IPS-11a (cell line): ENCODE measurements around the gene TCFL5.
A peak's percentile ranks its signal among the peaks of the same experiment; 100 is the strongest.

Experiments
- H3K4me3 ChIP-seq: one replicate; pipeline ENCODE4 v1.5.1; 2013; ENCODE audit warnings: low read depth, low read length, control low read depth

TCFL5 gene

DNA sequence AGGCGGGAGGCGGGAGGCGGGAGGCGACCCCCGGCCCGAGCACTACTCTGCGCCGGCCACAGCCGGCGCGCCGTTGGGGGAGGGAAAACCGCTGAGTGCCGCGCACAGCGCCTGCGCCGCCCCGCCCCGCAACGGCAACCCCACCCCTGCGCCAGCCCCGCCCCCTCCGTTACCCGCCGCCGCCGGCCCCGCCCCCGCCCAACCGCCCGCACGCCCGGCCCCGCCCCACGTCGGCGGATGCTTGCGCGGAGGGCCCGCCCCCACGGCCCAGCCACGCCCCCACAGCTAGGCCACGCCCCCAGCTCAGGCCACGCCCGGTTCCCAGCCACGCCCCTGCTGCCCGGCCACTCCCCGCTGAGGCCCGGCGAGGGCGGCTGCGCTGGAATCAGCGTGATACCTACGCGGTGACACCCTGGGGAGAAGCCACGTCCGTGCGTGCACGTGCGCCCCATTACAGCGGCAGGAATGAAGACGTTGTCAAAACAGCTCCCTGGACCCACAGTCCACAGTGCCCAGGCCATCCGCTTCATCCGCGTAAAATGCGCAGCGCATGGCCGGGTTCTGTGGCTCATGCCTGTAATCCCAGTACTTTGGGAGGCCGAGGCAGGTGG, at the start of gene TCFL5:
TCFL5 (minus strand) TSS at position 97 of the 611 bp plus-strand sequence. CDS start 152 bp downstream, outside the sequence.
- H3K4me3 ChIP-seq = peak within 1 kb of the TSS; percentile 55

GRCh38 chr20:62910777-62911497, 49.3 kb upstream of the TCFL5 start:
- no peak overlapping the region for H3K4me3 ChIP-seq

GRCh38 chr20:62910217-62910766, 48.7 kb upstream of the TCFL5 start:
- H3K4me3 ChIP-seq = no peak overlapping the region

DNA sequence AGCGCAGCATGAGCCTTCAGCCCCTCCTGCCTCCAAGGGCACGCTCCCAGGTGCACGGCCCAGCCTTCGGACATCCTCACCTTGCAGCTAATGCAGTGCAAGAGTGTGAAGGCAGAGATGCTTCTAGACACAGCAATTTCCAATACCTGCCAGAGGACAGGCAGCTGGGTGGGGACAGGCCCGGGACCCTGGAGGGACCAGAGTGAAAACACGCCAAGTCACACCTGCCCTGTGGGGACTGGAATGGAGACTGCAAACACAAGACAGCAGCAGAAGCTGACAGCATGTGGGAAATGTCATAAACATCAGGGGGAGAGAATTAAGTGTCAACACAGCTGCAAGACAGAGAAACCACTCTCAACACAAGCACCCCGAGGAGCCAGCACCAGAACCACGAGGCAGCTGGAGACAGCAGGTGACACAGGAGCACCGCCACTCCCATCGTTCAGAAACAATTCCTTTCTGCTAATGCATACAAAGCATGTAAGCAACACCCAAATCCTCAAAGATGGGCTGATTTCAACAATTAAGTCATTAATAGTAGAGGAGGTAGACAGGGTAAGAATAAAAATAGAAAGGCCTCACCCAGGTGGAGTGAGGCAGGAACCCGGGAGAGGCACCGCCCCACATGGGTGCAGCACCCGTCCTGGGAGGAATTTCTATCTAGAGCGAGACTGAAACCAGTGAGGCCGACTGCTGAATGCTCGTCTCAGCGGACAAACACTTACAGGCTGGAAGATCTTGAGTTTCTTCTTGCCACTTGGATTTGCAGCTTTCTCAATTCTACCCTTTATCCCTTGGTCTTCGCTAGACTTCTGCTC, 47.6 kb upstream of the TCFL5 start:
- H3K4me3 ChIP-seq = no peak overlapping the region

- H3K4me3 ChIP-seq = no peak overlapping the region
These were observed 46.0 kb upstream of the TCFL5 start for GRCh38 chr20:62907384-62908317.

DNA sequence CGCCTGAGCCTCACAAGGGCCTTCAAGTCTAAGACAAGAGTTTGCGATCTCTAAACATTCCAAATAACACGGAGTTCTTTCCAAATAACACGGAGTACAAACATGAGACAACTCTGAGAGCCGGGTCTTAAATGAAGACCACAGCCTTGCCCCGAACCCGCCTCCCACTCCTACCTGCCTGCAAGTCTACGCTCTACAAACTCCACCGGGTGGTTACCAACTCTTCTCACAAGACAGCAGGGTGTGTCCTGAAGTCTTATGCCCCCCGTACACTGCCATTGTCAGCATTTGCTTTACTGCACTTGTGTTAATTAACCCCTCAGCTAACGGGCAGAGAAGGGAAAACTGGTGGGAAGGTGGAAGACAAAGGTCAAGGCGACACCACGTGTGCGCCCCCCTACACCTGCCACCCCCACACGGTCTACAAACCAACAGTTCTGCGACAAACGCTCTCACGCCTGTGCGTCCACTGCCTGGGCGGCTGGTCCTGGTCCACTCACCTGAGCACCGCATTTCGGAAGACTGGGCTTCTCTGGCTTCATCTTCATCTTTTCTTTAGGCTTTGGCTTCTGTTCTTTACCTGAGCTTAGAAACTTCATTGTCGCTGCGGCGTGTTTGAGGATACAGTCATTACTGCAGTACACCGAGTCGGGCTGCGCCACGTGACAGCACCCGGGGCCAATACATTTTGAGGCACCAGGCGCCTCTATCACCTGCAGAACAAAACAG, 45.2 kb upstream of the TCFL5 start:
- H3K4me3 ChIP-seq = no peak overlapping the region

- no peak overlapping the region for H3K4me3 ChIP-seq
These were observed 44.6 kb upstream of the TCFL5 start for GRCh38 chr20:62906209-62906608.

DNA sequence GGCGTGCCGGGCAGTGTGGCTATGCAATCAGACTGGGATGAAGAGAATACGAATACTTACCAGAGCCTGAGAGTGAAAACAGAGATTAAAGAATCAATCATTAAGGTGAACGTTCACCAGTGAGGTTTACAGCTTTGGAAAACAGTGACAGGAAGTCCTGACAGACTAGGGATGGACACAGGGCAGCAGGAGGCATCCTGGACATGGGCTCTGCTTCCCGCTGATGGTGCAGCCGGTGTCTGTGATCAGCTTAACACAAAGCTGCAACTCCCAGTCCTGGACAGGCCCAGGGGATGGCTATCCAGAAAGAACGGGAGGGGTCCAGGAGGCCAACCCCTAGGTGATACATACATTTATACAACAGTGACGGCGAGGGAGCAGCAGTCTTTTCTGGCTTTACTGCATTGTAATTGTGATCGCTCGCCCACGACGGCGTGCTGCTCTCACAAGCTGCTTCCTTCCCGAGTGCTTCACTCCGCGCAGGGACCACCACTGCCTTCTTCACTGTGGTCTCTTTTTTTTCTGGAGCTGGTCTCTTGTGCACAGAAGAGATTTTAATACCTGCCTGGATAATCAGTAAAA, 44.0 kb upstream of the TCFL5 start:
- H3K4me3 ChIP-seq = no peak overlapping the region

DNA sequence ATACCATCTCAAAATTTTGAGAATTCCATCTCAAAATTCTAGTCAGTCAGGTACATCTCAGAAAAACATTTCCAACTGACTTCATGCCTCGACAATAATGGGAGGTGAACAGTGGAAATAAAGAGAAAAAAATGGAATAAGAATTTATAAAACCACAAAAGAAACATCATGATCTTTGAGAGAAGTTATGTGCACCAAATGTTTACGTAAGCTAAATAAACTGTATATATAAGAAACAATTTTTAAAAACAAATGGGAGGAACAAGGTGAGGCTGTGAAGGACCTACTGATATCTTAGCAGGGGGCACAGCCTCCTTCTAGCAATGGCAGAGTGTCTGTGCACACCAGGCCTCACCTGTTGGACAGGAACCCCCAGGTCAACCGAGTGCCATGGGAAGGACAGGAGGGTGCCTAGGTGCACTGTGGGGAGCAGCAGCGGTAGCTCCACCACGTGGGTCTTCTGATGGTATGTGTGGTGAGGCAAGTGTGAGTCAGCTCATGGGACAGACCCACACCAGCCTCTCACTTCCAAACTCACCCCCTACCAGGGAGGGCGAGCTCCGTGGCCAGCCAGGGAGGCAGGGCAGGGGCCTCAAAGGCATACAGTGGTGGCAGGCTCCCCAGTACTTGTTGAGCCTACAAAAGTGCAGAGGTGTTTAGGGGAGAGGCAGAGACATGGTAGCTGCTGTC, 41.4 kb upstream of the TCFL5 start:
- H3K4me3 ChIP-seq = no peak overlapping the region

DNA sequence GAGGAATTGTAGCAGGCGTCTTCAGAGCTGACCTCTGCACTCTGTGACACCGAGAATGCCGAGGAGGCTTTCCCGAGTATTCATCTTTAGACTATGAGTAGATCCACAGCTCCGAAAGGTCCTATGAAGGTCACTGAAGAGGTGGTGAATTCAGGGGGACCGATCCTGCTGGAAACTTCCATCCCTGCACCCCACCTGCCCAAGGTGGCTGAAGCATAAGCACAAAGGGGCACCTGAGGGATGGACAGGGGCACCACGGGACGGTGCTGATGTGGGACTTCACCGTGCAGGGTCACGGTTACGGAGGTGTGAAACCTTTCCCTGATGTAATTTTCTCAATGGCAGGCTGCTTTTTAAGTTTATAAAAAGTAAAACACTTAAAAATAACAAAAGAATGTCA, 40.3 kb upstream of the TCFL5 start:
- no peak overlapping the region for H3K4me3 ChIP-seq

DNA sequence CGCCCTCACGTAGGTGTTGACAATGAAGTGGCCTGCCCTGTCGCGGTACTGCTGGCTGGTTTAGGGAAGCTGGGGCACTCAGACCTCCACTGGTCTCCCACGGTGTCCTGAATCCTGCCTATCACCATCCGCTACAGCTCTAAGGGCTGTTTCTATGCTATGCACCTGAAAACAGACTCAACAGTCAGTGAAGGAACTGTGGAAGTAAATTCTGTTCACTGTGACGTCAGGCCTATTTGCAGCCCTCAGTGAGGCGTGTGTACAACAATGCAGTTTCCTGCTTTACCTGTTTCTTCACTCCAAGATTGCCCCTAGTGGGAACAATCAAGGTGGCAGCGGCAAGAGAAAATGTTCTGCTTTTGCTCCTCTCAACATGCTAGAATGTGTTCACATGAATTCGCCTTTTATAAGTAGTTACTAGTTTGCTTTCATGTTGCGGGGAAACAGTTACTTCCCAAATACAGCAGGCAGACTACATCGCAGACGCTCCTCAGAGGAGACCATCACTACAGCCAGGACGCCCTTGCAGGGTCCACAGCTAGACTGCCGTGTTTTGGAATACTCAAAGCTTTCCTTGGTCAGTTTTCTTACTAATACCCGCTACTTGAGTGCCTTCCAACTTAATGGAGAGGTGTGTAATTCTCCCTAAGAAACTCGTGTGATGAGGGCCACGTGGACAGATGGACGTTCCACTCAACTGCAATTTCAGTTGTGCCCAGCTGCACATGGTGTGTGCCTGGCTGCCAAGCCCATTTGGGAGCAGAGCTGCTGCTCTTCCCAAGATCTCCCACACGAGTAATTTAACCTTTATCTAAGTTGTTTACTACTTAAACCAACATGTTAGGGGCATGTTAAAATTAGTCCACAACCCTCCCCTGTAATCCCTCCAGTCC, 39.3 kb upstream of the TCFL5 start:
- H3K4me3 ChIP-seq = no peak overlapping the region

- no peak overlapping the region for H3K4me3 ChIP-seq
These were observed 38.5 kb upstream of the TCFL5 start for GRCh38 chr20:62900052-62900691.

GRCh38 chr20:62899633-62900051, 38.0 kb upstream of the TCFL5 start:
- H3K4me3 ChIP-seq = no peak overlapping the region

DNA sequence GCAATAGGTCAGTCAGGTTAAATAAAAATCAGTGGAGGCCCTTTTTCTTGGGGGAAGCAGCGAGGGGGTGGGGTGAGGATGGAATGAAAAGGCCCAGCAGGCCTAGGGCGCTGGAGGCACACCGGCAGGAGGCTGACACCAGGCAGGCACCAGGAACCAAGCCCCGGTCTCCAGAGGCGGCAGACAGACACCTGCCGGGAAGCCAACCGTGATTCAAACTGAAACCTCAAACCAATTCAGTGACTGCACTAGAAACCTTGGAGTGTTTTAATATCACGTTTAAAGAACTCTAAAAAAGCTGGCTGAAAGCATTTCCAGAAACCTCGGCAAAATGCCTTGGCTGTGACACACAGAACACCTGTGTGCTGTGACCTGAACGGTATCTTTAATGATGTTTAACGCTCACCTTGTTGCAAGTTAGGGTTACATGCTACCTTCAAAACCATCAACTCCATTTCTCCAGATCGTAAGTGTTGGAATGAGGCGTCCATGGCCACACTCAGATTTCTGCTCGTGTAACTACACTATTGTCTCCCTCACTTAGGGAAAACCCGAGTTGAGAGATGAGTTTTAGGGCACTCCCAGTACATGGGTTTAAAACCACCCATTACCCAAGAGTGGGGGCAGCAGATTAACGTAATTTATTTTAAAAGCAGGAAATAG, 37.5 kb upstream of the TCFL5 start:
- no peak overlapping the region for H3K4me3 ChIP-seq

DNA sequence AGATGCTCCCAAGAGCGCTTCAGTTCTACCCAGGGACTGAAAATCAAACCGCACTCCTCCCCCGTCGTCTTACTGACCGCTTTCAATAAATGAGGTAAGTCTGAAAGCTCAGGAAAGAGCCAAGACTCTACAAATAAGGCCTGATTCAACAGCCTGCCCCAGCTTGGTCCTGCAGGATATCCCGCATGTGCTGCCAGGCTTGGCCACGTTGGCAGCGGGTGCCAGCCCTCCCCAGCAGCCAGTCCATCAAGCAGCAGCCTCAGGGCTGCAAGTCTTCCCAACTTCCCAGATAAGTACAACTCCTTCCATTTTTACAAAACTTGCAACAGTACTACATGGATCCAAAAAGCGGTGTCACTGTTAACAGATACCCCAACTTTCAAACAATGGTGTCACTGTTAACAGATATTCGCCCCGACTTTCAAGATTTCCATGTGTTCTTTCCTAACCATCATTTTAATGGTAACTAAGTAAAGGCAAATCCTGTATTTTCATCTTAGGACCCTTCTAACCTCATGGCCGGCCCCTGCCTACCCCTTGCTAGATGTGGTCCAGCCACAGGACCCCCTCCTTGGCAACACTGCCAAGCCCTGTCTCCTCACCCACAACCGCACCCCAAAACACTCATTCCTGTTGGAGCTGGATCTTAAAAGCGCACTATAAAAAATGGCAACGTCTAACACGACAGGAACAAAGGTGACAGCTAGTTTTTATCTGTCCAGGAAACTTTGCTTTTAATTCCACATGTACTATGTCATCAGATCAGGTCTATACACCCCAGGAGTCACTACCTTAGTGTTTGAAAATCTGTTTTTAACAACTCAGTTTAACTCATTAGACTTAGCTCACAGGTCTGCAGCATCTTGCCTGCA, 36.7 kb upstream of the TCFL5 start:
- no peak overlapping the region for H3K4me3 ChIP-seq

DNA sequence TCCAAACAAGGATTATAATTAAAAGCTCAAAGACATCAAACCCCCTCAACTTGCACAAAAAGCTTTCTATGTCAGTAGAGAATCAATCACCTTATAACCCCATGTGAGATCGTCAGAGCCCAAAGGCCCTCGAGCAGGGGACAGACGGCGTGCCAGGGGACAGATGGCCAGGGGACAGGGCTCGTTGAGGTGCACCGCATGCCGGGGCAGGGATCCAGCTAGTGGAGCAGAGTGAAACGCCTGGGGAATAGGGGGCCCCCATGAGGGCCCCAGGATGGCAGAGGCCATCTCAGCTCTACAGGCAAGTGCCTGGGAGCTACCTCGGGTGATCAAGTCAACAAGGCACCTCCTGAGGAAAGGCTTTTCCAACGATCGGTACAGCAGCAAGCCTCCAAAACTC, 36.0 kb upstream of the TCFL5 start:
- H3K4me3 ChIP-seq = no peak overlapping the region
